Activated CD4-positive, CD25-positive, alpha-beta regulatory T cell treated with anti-CD3 and anti-CD28 coated beads, Interleukin-2, amount 50 U/mL, for 16 hours (primary cell): Measurements from ENCODE around the gene PSMD10.
A peak's percentile ranks its signal among the peaks of the same experiment; 100 is the strongest.

Source experiments
- DNase-seq: peaks from one replicate; pipeline ENCODE4 v3.0.0-alpha.2; 2020; ENCODE audit warnings: low read depth, low spot score

The PSMD10 gene

GRCh38 chrX:108091264-108091877, at the start of gene PSMD10, which contains the start of gene ATG4A:
Gene PSMD10, minus strand, starts transcription at chrX:108091542. Its CDS starts 22 bp downstream, at chrX:108091520.
Gene ATG4A, plus strand, starts transcription at chrX:108091778. Its CDS starts 49 bp downstream, at chrX:108091827.
- peak; percentile 80 for DNase-seq

- DNase-seq, result no peak
Measured at GRCh38 chrX:108138814-108139702, 47.7 kb upstream of the PSMD10 start.

GRCh38 chrX:108134724-108135123, 43.4 kb upstream of the PSMD10 start:
- no peak for DNase-seq

- DNase-seq, result no peak
Measured at GRCh38 chrX:108132876-108133275, 41.5 kb upstream of the PSMD10 start.

- no peak for DNase-seq
Measured at GRCh38 chrX:108132034-108132433, 40.7 kb upstream of the PSMD10 start.

- DNase-seq, result no peak
Measured at GRCh38 chrX:108131471-108131870, 40.1 kb upstream of the PSMD10 start.

- DNase-seq, result no peak
Measured at GRCh38 chrX:108130889-108131288, 39.5 kb upstream of the PSMD10 start.

- DNase-seq, result no peak
Measured at GRCh38 chrX:108127152-108127551, 35.8 kb upstream of the PSMD10 start.

GRCh38 chrX:108126661-108127060, 35.3 kb upstream of the PSMD10 start:
- no peak for DNase-seq

GRCh38 chrX:108123591-108124366, 32.4 kb upstream of the PSMD10 start:
- DNase-seq, result no peak

GRCh38 chrX:108122748-108123147, 31.4 kb upstream of the PSMD10 start:
- no peak for DNase-seq

- DNase-seq, result no peak
Measured at GRCh38 chrX:108121291-108121690, 29.9 kb upstream of the PSMD10 start.

GRCh38 chrX:108117988-108118387, 26.6 kb upstream of the PSMD10 start:
- DNase-seq, result no peak

GRCh38 chrX:108114541-108114940, 23.2 kb upstream of the PSMD10 start:
- no peak for DNase-seq

- no peak for DNase-seq
Measured at GRCh38 chrX:108105473-108105872, 14.1 kb upstream of the PSMD10 start.

GRCh38 chrX:108097380-108097779, 6.0 kb upstream of the PSMD10 start:
- DNase-seq, result no peak

- DNase-seq, result no peak
Measured at GRCh38 chrX:108091878-108092291, 543 bp upstream of the PSMD10 start.

- DNase-seq, result no peak
Measured at GRCh38 chrX:108090491-108091263, 665 bp downstream of the PSMD10 start.

- no peak for DNase-seq
Measured at GRCh38 chrX:108088511-108088910, 2.8 kb downstream of the PSMD10 start.

- no peak for DNase-seq
Measured at GRCh38 chrX:108087792-108088191, 3.5 kb downstream of the PSMD10 start.

GRCh38 chrX:108081110-108081509, 10.2 kb downstream of the PSMD10 start:
- no peak for DNase-seq
